Measurements from ENCODE around the gene VAV3.
"Not testable (repeated sequence)": the region's sequence is repeated elsewhere in the genome, so short reads cannot be mapped to it uniquely, and the experiment has no call there.

Gene VAV3

DNA sequence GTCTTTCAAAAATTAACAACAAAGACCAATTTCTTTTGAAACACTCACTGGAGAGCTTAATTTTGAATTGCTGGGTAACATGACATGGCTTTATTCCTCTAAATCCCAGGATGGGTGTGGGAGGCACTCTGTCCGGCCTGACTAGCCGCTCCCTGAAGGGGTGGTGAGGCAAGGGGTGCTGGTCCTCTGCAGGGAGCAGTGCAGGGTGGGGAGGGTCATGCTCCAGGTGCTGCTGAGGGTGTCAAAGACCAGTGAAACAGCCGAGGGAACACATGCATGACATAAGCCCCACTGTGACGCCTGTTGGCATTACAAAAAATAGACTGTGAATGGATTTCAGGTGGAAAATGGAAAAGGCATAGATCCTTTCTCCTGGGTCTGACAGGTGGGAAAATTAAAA is 223.7 kb downstream of the VAV3 start:
- DNase-seq (ENCODE audit: low read depth, low spot score): no peak

DNA sequence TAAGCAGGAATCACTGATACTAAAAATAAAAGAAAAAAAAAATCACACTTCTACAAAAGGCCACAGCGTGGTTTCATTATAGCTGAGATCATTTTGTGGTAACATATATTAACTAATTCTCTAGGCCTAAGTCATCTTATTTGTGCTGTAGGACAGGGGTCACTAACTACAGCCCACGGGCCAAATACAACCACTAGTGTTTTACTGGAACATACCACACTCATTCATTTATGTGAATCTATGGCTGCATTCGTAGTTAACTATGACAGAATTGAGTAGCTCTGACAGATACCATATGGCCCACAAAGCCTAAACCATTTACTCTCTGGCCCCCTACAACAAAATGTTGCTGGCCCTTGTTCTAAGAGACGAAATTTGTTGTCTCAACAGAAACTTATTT is 224.4 kb downstream of the VAV3 start:
- DNase-seq (ENCODE audit: low read depth, low spot score): no peak

DNA sequence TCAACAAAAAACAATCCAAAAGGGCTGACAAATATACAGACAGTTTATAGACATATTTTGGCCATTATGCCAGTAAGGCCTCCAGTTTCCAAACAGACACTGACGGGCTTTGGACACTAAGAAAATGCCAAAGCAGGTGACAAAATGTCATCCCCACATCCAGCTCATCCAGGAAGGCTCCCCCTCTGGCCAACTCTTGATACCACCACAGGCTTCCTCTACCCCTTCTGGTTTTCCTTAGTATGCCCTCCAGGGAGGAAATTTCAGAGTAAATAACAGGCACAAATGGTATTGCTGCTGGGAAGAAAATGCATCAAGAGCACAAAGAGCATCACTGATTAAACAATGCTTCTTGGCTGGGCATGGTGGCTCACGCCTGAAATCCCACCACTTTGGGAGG is 225.3 kb downstream of the VAV3 start:
- DNase-seq (ENCODE audit: low read depth, low spot score): no peak

DNA sequence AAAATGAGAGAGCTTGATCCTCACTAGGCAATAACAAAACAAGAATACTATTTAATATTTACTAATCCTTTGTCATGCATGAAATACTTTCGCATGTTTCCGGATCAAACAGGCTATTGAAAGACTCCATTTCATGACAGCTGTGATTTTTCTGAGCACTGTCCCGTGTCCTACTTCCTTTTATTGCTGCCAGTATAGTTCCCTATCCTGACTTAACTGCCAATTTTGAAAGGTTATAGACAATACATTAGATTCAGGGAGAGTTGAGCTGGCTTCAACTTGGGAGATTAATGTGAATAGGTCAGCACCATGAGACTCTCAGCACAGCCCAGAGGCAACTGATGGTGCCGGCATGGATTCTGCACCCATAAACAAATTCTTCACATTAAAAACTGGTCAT is 225.8 kb downstream of the VAV3 start:
- DNase-seq (ENCODE audit: low read depth, low spot score): no peak

DNA sequence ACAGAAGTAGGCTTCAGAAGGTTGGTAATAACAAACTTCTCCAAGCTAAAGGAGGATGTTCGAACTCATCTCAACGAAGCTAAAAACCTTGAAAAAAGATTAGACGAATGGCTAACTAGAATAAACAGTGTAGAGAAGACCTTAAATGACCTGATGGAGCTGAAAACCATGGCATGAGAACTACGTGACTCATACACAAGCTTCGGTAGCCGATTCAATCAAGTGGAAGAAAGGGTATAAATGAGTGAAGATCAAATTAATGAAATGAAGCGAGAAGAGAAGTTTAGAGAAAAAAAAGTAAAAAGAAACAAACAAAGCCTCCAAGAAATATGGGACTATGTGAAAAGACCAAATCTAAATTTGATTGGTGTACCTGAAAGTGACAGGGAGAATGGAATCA is 231.6 kb downstream of the VAV3 start:
- not testable (repeated sequence) for DNase-seq (ENCODE audit: low read depth, low spot score)

DNA sequence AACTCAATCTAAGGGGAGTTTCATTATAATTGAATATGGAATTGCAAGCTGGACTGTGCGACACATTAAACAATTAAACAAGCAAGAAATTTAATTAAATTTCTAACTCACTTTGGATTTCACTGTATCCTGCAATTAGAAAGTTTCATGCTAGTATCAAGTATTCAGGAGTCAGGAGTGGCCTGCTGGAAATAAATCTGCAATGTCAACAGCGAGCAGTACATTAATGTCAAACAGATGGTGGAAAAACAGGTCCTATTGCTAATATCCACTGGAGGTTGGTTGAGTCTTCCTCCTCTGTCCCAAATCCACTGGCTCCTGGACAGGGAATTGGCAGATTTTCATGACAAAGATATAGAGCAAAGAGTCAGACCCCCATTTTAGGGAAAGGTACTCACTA is 237.1 kb downstream of the VAV3 start:
- DNase-seq (ENCODE audit: low read depth, low spot score): no peak

DNA sequence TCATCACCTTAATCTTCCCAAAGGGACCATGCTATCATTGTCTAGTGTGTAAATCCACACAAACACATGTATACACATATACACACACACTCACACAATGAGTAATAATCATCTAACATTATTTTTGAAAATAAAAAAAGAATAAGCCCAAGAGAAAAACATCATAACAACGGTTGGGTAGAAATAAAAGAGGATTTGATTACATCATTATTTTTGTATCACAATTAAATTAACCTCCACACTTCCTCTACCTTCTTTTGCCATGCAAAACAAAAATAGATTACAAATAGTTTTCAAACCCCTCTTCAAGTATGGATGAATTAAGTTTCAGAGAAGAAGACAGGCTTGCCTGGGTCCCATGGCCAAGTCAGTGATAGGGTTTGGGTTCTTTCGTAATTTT is 238.1 kb downstream of the VAV3 start:
- no peak for DNase-seq (ENCODE audit: low read depth, low spot score)

DNA sequence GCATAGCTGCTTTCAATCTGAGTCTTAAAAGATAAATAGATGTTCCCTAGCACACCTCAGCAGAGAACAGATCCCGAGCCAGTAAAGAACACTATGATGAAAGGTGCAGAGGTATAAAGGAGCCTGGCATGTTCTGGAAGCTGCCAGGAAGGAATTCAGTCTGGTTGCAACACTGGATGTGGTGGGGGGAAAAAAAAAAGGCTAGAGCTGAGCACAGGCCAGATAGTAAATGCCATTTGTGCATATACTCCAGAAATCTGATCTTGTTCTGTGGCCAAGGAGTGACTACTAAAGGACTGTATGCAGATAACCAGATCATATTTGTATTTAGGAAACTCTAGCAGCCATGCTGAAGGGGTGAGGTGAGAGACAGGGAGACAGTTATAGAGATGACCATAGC is 240.3 kb downstream of the VAV3 start:
- no peak for DNase-seq (ENCODE audit: low read depth, low spot score)

DNA sequence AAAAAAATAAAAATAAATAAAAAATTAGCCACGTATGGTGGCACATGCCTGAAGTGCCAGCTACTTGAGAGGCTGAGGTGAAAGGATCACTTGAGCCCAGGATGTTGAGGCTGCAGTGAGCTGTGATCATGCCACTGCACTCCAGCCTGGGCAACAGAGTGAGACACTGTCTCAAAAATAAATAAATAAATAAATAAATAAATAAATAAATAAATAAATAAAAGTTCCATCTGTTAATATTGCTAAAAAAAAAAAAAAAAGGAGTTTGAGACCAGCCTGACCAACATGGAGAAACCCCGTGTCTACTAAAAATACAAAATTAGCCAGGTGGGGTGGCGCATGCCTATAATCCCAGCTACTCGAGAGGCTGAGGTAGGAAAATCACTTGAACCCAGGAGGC is 244.8 kb downstream of the VAV3 start:
- DNase-seq (ENCODE audit: low read depth, low spot score): not testable (repeated sequence)

DNA sequence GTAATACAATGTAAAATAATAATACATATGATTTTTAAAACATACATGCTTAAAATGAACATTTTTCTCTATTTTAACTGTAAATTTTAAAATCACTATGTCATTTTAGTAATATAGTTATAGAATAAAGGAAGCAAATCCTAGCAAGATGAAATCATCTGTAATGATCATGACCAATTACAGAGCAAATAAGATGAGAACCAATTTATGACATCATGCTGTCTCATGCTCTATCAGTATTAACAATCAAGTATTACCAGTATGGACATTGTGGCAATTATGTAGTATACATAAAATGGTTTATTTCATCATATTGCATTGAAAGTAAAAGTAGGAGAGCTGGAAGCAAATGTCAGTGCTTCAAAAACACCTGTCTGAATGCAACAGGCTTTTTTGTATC is 255.0 kb downstream of the VAV3 start:
- DNase-seq (ENCODE audit: low read depth, low spot score): no peak

DNA sequence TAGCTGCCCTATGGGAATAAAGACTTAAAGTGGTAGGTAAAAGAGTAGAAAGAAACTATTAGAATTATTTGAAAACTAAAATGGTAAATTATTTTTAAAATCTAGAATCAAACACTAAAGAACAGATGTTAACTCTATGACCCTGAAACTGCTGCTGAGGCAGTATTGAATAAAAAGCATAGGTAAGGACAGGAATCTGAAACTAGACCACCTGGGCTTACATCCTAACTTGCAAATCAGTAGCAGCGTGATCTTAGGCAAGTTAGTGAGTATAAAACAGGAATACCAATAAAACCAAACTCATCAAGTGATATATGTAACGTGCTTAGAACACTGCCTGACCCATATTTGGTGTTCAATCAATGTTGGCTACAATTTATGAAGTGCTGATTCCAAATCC is 257.9 kb downstream of the VAV3 start:
- no peak for DNase-seq (ENCODE audit: low read depth, low spot score)

DNA sequence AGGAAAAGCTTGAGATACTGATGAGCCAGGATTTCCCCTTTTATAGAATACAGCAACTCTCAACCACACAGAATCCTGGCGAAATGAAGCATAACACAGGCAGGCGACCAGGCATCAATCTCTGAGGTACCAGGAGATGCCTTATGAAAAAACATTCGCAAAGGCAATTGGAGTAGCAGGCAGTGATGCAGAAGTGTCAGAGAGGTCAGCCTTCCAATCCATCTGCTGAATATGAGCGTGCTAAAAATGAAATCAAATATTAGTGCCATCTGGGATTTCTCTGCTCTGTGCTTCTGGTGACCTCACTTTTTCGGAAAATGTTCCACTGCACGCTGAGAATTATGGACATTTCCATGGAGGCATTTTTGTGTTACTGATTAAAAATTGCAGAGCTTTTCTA is 258.8 kb downstream of the VAV3 start:
- no peak for DNase-seq (ENCODE audit: low read depth, low spot score)

DNA sequence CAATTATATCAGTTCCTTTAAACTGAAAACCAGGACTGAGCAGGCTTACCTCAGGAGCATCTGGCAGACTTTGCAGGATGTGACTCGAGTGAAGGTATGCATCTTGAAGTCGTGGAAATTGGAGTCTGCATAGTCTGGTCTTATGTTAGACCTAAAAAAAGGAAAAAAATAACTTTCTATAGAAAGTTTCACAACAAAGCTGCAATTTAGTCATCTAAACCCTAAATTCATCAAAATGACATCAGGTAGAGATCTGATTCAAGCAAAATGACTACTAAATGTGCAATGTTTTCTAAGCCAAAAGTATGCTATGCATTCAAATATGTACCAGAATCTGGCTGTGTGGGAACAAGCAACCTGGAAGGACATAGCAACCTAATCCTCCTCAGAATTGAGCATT is 260.1 kb downstream of the VAV3 start:
- no peak for DNase-seq (ENCODE audit: low read depth, low spot score)

DNA sequence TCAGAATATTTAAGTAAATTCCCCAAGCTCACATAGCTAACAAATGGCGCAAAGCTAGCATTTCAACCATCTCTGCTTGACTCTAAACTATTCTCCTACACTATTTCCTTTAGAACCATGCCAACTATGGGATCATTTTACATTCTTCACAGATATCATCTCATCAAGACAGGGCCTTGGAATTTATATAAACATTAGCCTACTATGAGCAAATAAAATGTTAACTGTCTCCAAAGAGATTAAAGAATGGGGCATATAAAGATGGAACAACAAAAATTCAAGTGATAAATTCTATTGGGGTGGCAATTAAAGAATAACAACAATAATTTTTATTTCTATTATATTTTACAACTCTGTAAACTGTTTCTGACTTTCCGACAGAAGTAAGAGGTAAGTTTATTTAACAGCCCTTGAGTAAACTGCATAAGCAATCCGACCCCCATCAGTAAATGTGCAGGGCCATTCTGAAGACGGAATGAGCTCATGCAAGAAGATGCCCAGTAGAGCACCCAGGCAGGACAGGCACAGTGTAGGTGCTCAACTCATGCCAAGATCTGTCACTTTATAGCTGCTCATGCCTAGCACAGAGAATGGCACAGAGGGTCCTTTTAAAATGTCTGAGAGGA is 261.9 kb downstream of the VAV3 start:
- DNase-seq (ENCODE audit: low read depth, low spot score): no peak

DNA sequence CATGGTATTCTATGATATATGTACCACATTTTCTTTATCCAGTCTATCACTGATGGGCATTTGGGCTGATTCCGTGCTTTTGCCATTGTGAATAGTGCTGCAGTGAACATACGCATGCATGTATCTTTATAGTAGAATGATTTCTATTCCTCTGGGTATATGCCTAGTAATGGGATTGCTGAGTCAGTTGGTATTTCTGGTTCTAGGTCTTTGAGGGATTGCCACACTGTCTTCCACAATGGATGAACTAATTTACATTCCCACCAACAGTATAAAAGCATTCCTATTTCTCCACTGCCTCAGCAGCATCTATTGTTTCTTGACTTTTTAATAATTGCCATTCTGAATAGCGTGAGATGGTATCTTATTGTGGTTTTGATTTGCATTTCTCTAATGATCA is 264.3 kb downstream of the VAV3 start:
- DNase-seq (ENCODE audit: low read depth, low spot score): not testable (repeated sequence)

DNA sequence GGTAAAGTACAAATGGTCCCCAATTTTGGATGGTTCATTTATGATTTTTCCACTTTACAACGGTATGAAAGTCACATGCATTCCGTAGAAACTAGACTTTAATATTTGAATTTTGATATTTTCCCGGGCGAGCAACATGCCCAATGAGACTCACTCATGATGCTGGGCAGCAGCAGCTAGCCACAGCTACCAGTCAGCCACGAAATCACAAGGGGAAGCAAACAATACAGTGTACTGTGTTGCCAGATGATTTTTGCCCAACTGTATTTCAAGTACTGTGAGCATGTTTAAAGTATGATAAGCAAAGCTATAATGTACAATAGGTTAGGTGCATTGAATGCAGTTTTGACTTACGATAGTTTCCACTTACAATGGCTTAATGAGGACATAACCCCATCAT is 266.8 kb downstream of the VAV3 start:
- no peak for DNase-seq (ENCODE audit: low read depth, low spot score)

DNA sequence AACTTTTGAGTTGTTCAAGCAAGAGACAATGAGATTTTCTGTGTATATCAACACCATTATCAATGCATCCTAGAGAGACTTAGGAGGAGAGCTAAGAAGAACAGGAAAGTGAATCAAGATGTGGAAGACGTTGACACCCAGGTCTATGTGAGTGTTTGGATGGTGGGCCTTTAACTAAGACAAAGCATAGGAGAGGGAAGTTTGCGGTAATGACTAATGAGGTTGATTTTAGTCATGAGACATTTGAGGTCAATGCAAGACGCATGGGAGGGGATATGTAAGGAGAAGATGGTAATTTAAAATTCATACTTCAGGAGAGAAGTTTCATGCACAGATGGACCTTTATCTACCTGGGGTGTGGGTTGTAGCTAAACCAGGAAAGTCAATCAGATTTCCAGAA is 269.6 kb downstream of the VAV3 start:
- no peak for DNase-seq (ENCODE audit: low read depth, low spot score)

DNA sequence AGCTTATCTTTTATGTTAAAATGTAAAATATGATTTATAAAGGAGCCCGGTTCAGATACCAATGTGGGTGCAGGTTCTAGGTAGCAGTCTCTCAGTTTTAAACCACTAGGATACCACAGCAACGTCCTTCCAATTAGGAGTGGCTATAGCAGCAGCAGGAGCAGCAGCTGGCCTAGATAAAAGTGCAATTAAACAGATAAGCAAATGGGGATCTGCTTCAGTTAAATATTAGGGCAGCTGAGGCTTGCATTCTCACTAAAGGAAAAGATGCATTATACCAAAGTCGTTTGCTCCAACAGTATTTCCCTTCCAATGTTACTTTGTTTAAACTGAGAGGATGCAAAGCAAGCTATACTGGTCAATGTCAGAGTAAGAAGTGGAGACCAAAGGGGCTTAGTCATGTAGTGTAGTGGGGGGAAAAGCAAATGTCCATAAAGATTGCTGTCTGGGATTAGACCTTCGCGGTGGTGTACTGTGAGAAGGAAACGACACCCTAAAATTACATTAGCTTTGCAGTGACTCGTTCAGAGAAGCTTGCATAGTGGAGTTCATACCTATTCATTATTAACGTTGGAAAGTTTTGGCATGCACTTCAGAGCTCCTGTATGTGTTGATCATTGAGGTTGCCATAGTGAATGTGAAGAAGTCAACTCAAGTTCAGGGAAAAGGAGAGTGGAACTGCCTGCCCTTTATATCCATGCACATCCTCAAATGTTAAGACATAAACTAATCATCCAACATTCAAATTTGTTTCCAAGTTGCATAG is 272.2 kb downstream of the VAV3 start:
- no peak for DNase-seq (ENCODE audit: low read depth, low spot score)

DNA sequence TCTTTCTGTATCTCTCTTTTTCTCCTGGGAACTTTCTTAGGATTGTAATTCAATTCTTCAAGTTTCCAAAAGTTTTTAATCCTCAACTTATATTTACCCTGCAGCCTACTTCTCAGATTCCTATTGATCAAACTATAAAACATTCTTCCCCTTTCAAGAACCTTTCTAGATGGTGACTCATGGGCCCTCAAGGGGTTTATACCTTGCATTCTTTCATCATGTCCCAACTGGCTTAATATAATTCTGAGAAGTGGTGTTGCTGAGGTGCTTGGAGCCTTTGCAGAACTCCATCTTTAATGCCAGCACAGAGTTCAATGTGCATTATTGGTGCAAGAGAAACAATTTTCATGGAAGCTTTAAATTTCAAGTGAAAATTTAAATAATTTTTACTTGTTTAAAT is 273.4 kb downstream of the VAV3 start:
- no peak for DNase-seq (ENCODE audit: low read depth, low spot score)

DNA sequence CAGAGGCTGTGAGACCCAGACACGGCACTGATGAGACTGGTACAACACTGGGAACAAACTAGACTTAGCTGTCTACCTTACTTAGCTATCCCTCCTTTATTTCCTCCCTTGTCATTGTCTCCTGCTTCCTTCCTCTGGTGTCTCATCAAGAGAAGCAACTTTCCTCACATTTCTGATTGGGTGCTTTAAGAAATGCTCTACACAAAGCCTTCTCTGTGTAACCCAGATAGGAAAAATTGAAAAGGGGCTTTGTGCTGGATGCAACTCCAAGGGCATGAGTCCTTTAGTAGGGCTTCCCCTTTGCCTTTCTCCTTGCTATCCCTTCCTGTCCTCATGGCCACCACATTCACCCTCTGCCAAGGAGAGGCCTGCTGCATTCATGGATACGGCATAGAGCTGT is 274.5 kb downstream of the VAV3 start:
- no peak for DNase-seq (ENCODE audit: low read depth, low spot score)

DNA sequence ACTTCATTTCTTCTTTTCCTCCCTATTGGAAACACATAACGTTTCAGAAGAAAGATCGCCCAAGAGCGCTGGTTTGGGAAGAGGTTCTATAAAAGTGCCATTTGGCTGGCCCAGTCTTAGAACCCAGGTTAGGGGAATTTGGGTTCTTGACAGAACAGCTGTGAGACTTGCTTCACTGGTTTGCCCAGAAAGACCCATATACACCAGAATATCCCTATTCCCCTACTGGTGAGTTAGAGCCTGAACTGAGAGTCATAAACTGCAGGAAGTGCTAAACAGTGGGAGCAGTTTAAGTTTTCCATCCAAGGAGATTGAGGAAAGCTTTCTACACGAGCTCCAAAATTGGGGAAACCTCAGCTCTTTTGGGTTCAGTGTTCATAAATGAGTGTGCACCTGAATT is 275.2 kb downstream of the VAV3 start:
- no peak for DNase-seq (ENCODE audit: low read depth, low spot score)

DNA sequence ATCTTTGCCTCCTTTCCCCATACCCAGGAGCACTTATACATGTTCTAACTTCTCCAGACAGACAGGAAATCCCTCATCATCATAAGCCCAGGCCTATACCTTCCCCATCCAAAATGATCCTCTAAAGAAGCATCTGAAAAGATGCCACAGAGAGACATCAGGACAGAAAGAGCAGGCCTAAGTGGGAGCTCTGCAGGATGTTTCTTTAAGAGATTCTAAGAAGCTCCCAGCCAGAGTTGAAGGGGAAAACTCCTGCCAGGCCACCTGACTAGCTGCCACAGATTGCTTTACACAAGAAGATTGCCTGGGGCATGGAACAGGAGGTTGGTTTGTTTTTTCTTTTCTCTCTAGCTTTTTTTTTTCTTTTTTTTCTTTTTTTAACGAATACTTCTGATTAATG is 275.8 kb downstream of the VAV3 start:
- DNase-seq (ENCODE audit: low read depth, low spot score): no peak

DNA sequence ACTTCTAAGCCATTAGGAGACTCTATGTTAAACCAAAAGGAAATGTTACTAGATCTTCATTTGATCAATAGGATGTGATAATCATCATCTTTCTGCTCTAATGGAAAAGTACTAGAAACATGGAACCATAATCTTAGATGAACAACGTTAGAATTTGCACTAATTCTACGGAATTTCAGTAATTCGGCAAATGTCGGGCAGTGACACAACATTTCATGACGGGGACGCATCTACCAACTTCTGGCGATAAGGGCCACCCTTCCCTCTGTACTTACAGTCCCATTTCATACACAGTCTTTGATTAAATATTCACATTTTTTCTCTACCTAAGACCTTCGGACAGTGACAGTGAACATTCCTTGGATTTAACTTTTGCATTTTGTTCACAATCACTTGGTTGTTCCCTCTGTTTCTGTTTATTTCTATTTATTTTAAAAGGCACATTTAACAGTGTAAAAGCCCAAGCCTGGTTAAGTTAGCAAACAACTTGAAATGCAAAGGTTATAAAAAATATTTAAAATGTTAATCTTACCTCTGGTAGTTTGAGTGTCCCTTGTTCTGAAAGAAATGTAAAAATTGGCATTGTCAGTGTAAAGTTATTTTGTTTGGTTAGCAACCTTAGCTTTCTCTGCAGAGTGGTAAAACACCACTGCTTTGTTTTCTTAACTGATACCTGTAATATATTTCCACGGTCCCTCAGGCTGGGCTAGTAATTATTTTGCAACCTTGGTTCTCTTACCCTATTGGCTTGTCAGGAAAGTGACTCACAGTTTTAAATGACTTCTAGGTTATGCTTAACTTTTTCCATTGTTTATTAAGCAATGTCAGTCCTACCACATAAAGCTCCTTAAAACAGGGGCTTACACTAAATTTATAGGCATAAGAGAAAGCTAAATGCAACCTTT is 276.9 kb downstream of the VAV3 start:
- DNase-seq (ENCODE audit: low read depth, low spot score): no peak

All from activated CD4-positive, CD25-positive, alpha-beta regulatory T cell treated with anti-CD3 and anti-CD28 coated beads, Interleukin-2, amount 50 U/mL, for 16 hours (primary cell).